Measurements from ENCODE around the gene MAL.

Gene MAL

GRCh38 chr2:94990956-94991355, 34.6 kb upstream of the MAL start:
- TF ChIP-seq CTCF (IDR thresholded peaks at IDR 0.05; ENCODE audit: low read depth, low read length) (no peak), MYC (IDR thresholded peaks at IDR 0.05; ENCODE audit: low read depth, low read length) (no peak), POLR2A (IDR thresholded peaks at IDR 0.05; ENCODE audit: extremely low read depth, insufficient read length) (no peak), MAX (IDR thresholded peaks at IDR 0.05; ENCODE audit: low read depth, low read length) (no peak)
- DNase-seq (ENCODE audit: low read depth) = no peak
- H3K4me3 ChIP-seq (ENCODE audit: low read depth, low read length) = no peak overlapping the region

- TF ChIP-seq CTCF (IDR thresholded peaks at IDR 0.05; ENCODE audit: low read depth, low read length) = no peak
- TF ChIP-seq MYC (IDR thresholded peaks at IDR 0.05; ENCODE audit: low read depth, low read length) = no peak
- TF ChIP-seq POLR2A (IDR thresholded peaks at IDR 0.05; ENCODE audit: extremely low read depth, insufficient read length) = no peak
- no peak for TF ChIP-seq MAX (IDR thresholded peaks at IDR 0.05; ENCODE audit: low read depth, low read length)
- H3K4me3 ChIP-seq (ENCODE audit: low read depth, low read length) = no peak overlapping the region
- DNase-seq (ENCODE audit: low read depth) = no peak
These were observed 33.1 kb upstream of the MAL start for GRCh38 chr2:94992360-94992759.

GRCh38 chr2:94993176-94994062, 32.1 kb upstream of the MAL start:
- DNase-seq (ENCODE audit: low read depth) = no peak
- TF ChIP-seq MYC (IDR thresholded peaks at IDR 0.05; ENCODE audit: low read depth, low read length) = no peak
- no peak for TF ChIP-seq MAX (IDR thresholded peaks at IDR 0.05; ENCODE audit: low read depth, low read length)
- no peak for TF ChIP-seq POLR2A (IDR thresholded peaks at IDR 0.05; ENCODE audit: extremely low read depth, insufficient read length)
- TF ChIP-seq CTCF (IDR thresholded peaks at IDR 0.05; ENCODE audit: low read depth, low read length) = no peak
- H3K4me3 ChIP-seq (ENCODE audit: low read depth, low read length) = no peak overlapping the region

- no peak for TF ChIP-seq CTCF (IDR thresholded peaks at IDR 0.05; ENCODE audit: low read depth, low read length)
- TF ChIP-seq MYC (IDR thresholded peaks at IDR 0.05; ENCODE audit: low read depth, low read length) = no peak
- TF ChIP-seq POLR2A (IDR thresholded peaks at IDR 0.05; ENCODE audit: extremely low read depth, insufficient read length) = no peak
- no peak for DNase-seq (ENCODE audit: low read depth)
- H3K4me3 ChIP-seq (ENCODE audit: low read depth, low read length) = no peak overlapping the region
These were observed 31.2 kb upstream of the MAL start for GRCh38 chr2:94994063-94994913.

GRCh38 chr2:94994914-94995552, 30.5 kb upstream of the MAL start:
- no peak overlapping the region for H3K4me3 ChIP-seq (ENCODE audit: low read depth, low read length)
- DNase-seq (ENCODE audit: low read depth) = no peak
- TF ChIP-seq CTCF (IDR thresholded peaks at IDR 0.05; ENCODE audit: low read depth, low read length) (no peak), POLR2A (IDR thresholded peaks at IDR 0.05; ENCODE audit: extremely low read depth, insufficient read length) (no peak), MAX (IDR thresholded peaks at IDR 0.05; ENCODE audit: low read depth, low read length) (no peak), MYC (IDR thresholded peaks at IDR 0.05; ENCODE audit: low read depth, low read length) (no peak)
